Kidney epithelial cell (primary cell): ENCODE results near the gene ODAD4. TPM values are rescaled to one million over a fixed set of nuclear protein-coding genes. Genes with fewer than 3 reads are reported as not detected.

ENCODE experiments used
- DNase-seq: peaks from one replicate; pipeline ENCODE4 v3.0.0-alpha.2; 2010; ENCODE audit warnings: low read depth
- H3K27me3 ChIP-seq: 2 replicates; pipeline ENCODE4 v1.6.0; 2011; ENCODE audit warnings: low read length; ENCODE audit not compliant: control insufficient read depth, insufficient read depth
- H3K36me3 ChIP-seq: 2 replicates; pipeline ENCODE4 v1.5.1; 2011; ENCODE audit warnings: low read length; ENCODE audit not compliant: control insufficient read depth, insufficient read depth
- H3K4me3 ChIP-seq: 2 replicates; pipeline ENCODE4 v1.5.1; 2011; ENCODE audit warnings: low read depth, mild to moderate bottlenecking, control low read depth, low read length
- total RNA-seq: library from RNA; depleted of rRNA; stranded (reverse); fragments of >200 nt; gene quantifications from 2 replicates; pipeline ENCODE4 v1.2.3, GENCODE V29; 2015
- TF ChIP-seq, protein P1 (sequence below): IDR thresholded peaks from 2 replicates; pipeline ENCODE4 v1.5.1; 2011; ENCODE audit warnings: mild to moderate bottlenecking, moderate library complexity, low read length, control low read depth, inconsistent platforms; ENCODE audit not compliant: insufficient read depth, poor library complexity, severe bottlenecking

ODAD4 gene
- total RNA-seq, 1 donor from 2014 or later, result 0.84 TPM

- Histone ChIP-seq H3K27me3 (no peaks in the 10 kb centered on the region), H3K4me3 (no peak overlapping the region), H3K36me3 (peaks cover 5% of the 10 kb centered on the region)
- TF ChIP-seq, protein P1, sequence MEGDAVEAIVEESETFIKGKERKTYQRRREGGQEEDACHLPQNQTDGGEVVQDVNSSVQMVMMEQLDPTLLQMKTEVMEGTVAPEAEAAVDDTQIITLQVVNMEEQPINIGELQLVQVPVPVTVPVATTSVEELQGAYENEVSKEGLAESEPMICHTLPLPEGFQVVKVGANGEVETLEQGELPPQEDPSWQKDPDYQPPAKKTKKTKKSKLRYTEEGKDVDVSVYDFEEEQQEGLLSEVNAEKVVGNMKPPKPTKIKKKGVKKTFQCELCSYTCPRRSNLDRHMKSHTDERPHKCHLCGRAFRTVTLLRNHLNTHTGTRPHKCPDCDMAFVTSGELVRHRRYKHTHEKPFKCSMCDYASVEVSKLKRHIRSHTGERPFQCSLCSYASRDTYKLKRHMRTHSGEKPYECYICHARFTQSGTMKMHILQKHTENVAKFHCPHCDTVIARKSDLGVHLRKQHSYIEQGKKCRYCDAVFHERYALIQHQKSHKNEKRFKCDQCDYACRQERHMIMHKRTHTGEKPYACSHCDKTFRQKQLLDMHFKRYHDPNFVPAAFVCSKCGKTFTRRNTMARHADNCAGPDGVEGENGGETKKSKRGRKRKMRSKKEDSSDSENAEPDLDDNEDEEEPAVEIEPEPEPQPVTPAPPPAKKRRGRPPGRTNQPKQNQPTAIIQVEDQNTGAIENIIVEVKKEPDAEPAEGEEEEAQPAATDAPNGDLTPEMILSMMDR, result no peak
- no peak for DNase-seq
Observed at GRCh38 chr17:41915566-41915965, 14.9 kb upstream of the ODAD4 start.

DNA sequence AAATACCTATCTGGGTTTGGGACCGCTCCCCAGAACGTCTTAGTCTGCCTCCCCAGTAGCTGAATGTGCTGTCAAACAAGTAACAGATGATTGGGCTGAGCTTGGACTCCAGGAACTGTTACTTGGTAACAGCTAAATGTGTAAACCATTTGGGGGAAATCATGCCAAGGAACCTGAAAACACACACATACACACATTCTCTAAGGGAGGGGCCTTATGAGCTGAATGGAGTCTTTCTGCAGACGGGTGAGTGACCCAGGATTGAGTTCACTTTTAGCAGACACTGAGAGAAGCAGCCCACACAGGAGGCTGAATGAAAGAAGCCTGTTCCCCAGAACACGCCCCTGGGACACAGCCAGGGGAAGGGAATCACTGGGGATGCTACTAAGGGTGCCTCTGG, 13.2 kb upstream of the ODAD4 start:
- TF ChIP-seq, protein P1, result no peak
- no peak for DNase-seq
- Histone ChIP-seq H3K36me3 (peaks cover 3% of the 10 kb centered on the region), H3K27me3 (no peaks in the 10 kb centered on the region), H3K4me3 (peak overlapping the region; percentile 95)

- DNase-seq, result no peak
- TF ChIP-seq, protein P1, result no peak
- H3K4me3 ChIP-seq, result peak overlapping the region; percentile 95
- no peaks in the 10 kb centered on the region for H3K27me3 ChIP-seq
- H3K36me3 ChIP-seq, result peaks cover 2% of the 10 kb centered on the region
Observed at GRCh38 chr17:41917679-41918313, 12.6 kb upstream of the ODAD4 start.

DNA sequence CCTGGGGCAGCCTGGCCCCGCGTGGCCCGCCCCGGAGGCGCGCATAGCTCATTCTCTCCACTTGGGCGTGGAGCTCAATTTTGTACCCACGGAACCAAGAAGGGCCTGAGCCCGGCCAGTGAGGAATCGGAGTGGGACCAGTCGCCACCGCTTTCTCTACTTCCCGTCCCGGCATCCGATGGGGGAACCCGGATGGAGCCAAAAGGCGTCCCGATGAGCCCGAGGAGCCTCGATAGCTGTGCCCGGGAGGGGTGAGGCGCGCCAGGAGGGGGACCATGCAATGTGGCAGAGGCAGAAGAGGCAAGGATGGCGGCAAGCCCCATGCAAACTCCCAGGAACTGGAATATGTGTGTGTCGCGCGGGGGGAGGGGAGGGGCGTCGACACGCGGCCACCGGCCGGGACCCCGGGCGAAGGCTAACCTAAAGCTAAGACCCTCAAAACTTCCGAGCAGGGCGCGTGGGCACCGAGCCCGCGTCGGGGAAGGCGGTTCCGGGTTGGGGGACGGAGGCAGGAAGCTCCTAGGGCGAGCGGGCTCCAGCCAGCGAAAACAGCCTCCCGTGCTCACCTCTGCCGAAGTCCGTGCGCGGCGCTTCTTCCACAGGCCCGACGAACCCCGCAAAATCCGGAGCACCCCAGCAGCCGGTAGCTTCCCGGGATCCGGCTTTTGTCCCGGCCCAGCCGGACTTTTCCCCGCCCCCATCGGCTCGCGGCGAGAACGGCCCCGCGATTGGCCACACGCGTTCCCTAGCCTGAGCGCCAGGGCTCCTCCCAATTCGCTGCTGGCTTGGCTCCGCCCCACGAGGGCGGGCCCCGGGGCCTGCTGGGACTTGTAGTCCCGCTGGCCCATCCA, 11.9 kb upstream of the ODAD4 start, which contains the start of gene ACLY:
Gene ACLY, minus strand, starts transcription at position 638 of the 851 bp plus-strand sequence. CDS start 5,078 bp downstream, outside the sequence.
- H3K36me3 ChIP-seq, result peaks cover 1% of the 10 kb centered on the region
- H3K4me3 ChIP-seq, result peak within 1 kb of the TSS; percentile 95
- TF ChIP-seq, protein P1, result no peak
- H3K27me3 ChIP-seq, result no peaks in the 10 kb centered on the region
- DNase-seq, result peak; percentile 77

DNA sequence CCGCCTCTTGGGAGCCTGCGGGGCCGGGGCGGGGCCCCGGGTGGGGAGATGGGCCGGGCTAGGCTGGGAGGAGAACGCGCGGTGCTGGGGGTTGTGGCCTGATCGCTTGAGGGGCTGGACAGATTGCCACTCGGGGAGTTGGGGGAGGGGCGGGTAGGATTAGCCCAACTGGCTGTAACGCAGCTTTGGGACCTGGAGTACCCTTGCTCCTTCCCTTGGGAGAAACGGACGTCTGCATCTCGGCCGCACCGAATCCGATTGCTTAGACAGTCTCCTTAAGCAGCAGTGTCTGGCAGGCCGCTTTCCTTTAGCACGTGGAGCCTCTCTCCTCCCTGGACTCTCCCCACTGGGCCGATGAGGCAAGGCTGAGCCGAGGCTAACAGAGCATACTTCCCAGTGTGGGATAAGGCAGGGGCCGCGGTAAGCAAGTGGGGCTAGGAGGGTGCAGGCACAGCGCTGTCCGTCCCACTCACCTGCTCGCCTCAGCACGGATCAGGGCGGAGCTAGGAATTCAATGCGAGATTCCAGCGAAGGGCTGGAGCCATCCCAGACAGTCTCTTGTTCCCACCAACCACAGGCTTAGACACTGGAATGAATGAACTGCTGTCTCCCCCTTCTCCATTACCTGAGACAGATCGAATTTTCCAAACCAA, 11.1 kb upstream of the ODAD4 start:
- Histone ChIP-seq H3K27me3 (no peaks in the 10 kb centered on the region), H3K36me3 (no peaks in the 10 kb centered on the region), H3K4me3 (peak overlapping the region; percentile 38)
- TF ChIP-seq, protein P1, result no peak
- no peak for DNase-seq
